Body of pancreas (tissue), 4 donors: Measurements from ENCODE around the gene BTC.

Source experiments
- POLR2A ChIP-seq, 3 donors: fragments of 450-650 bp; IDR thresholded peaks; one replicate each; pipeline ENCODE4 v1.6.1; 2016; ENCODE audit warnings: antibody characterized with exemption in 3 of 3, mild to moderate bottlenecking in 2 of 3
- TF ChIP-seq, protein P1 (sequence below), 7 experiments: fragments of 450-650 bp in 4 of 7; fragments of 200-600 bp in 3 of 7; sonication (generic) in 3 of 7; IDR thresholded peaks; one replicate each; pipeline ENCODE4 v1.5.1; 2016 to 2019; ENCODE audit warnings: antibody characterized with exemption in 7 of 7

DNA sequence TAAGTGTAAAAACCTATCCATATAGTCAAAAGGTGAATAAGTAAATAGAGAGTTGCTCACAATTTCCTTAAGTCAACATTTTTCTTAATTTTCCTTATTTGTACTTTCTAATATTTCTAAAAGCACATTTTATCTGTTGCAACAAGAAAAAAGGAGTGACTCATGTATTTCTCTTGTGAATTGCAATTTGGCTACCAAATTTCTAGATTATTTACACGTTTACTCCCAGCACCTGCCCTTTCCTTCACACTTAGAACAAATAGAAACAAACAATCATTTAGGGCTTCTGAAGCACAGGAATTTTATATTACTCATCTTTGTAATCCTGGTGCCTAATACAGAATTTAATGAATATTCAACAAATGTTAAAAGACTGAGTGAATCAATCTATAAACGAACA is 22.2 kb downstream of the BTC start:
- TF ChIP-seq, protein P1, sequence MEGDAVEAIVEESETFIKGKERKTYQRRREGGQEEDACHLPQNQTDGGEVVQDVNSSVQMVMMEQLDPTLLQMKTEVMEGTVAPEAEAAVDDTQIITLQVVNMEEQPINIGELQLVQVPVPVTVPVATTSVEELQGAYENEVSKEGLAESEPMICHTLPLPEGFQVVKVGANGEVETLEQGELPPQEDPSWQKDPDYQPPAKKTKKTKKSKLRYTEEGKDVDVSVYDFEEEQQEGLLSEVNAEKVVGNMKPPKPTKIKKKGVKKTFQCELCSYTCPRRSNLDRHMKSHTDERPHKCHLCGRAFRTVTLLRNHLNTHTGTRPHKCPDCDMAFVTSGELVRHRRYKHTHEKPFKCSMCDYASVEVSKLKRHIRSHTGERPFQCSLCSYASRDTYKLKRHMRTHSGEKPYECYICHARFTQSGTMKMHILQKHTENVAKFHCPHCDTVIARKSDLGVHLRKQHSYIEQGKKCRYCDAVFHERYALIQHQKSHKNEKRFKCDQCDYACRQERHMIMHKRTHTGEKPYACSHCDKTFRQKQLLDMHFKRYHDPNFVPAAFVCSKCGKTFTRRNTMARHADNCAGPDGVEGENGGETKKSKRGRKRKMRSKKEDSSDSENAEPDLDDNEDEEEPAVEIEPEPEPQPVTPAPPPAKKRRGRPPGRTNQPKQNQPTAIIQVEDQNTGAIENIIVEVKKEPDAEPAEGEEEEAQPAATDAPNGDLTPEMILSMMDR (IDR thresholded peaks at IDR 0.05) = no peak
- TF ChIP-seq POLR2A (IDR thresholded peaks at IDR 0.05) = no peak
